NOMO-1 treated with dmso at 0.1 percent for 144 hours (cell line): ENCODE measurements around the gene TCERG1L.
"Not testable (repeated sequence)": the region's sequence is repeated elsewhere in the genome, so short reads cannot be mapped to it uniquely, and the experiment has no call there.

Experiments used
- DNase-seq: peaks from one replicate; lab custom pipeline; 2025; ENCODE audit not compliant: unreplicated experiment; lab: John Stamatoyannopoulos, UW

TCERG1L gene

GRCh38 chr10:131148270-131148669 lies 163.3 kb downstream of the TCERG1L start:
- no peak for DNase-seq

DNA sequence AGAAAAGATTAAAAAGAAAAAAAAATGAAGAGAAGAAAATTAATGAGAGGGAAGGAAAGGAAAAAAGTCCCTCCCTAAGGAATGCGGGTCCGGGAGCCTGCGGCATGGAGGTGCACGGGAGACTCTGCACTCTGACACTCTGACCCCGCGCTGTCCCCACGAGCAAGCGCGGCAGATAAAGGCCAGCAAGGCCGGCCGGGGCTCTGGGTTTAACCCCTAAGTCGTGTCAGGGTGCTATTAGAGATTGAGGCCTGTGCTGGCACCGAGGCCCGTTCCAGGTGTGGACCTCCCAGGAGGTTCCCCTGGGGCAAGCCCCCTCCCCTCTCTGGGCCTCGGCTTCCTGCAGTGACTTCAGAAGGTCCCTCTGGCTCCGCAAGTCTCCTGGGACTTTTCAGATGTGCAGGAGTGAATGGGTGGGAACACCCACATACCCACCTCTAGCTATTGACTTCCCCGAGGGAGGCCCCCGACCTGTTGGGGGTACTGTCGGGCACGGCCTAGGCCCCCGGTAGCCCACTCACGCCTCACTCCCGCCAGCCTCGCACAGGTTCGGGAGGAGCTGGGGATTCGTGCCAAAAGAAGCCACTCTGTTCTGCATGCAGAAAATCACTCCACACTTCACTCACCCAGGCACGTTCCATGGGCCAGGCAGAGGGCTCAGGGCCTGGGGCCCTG lies 164.1 kb downstream of the TCERG1L start:
- no peak for DNase-seq

DNA sequence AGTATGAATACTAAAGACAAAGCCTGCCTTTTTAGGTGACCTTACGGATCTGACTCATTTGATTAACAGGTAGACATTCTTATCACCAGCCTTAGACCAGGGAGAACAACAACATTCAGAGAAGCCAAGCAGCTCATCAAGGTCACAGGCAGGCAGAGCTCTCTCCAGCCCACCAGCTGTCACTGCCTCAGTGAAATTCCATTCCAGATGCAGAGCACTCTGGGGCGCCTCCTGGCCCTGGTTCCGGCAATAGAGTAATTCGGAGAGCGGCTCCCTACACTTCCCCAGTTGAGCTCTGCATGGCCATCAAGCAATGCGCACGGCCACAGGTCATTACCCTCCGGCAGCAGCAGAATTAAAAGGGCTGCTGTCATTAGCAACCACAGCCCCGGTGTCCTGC lies 164.7 kb downstream of the TCERG1L start:
- DNase-seq: no peak

DNA sequence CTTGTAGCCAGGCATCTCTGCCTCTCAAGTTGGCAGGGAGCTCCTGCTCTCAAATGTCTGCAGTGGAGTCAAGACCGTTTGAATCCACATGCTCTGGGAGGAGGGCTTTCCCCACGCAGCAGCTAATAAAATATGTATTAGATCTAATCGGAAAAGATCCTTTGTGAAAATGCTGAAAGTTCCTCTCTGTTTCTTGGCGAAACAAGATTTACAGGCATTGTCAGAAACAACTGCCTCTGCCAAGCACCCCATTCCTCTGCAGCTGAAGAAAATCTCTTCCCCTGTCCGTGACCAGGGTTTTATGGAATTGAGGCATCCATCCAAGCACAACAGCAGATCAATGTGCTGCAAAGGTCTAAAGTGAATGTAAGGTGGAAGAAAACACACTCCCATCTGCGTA lies 165.8 kb downstream of the TCERG1L start:
- DNase-seq: no peak

- DNase-seq: no peak
These were observed 166.7 kb downstream of the TCERG1L start for GRCh38 chr10:131144711-131145375.

DNA sequence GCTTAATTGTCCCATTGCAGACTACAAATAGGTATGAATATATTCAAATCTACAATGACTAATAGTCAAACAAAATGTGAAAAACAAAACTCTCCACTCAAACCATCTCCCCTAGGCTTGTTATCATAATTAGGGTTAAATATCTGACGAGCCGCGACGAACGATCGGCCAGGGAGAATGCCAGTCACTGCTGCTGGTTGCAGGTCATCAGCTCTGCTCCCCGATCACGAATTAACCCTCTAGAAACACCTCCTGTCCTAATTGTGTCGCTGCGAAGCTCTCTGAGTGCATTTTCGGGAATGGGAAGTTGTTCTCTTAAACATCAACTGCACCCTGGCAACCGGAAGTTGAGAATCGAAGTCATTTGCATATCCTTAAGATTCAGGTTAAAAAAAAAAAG lies 167.3 kb downstream of the TCERG1L start:
- no peak for DNase-seq

GRCh38 chr10:131143425-131144165 lies 167.9 kb downstream of the TCERG1L start:
- DNase-seq: no peak

DNA sequence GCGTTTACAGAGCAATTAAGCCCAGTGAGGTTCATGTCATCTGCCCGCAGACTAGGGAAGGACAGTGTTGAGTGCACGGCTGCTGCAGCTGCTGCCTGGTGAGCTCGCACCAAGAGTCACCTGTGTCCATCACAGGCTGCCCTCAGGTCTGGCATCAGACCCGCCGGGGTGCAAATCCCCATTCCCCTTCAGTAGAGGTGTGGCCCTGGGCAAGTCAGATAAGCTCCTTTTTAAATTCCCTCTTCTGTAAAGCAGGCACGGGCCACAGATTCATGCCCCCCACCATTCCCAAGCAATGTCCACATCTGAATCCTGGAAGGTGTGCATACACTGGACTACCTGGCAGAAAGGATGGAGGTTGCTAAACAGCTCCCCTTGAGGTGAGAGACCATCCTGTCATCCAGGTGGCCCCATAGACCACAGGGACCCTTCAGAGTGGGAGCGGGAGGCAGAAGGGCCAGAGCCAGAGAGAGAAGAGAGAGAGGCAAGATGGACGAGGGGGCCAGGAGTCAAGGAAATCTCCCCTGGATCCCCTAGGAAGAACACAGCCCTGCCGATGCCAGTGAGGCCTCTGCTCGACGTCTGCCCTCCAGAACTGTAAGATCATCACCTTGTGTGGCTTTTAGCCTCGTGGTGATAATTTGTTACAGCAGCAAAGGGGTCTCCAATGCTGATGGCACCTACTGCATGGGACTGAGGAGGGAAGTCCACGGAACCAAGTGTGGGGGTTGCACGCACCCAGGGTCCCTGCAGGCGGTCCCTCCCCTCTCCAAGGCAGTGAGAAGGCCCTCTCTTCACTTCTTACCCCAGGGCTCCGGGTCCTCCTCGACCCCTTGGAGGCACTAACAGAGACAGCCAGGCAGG lies 168.8 kb downstream of the TCERG1L start:
- DNase-seq: no peak

- DNase-seq: no peak
These were observed 169.6 kb downstream of the TCERG1L start for GRCh38 chr10:131141645-131142516.

DNA sequence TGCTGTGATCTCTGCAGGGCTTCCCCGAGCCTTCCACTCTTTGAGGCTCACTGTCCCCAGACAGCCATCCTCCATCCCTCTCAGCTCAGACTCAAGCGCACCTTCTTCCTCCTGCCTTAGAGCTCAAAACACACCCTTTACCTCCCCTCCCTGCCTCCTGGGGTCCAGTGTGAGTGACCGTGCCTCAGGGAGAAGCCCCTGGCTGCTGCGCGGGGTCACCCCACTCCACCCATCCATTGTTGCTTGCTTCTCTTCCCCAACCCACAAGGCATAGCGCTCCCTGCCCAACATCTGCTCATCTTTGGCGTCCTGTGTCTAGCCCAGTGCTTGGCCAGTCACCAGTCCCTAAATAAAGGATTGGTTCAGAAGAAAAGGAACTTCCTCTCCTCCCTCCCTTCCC lies 170.3 kb downstream of the TCERG1L start:
- no peak for DNase-seq

- DNase-seq: no peak
These were observed 170.9 kb downstream of the TCERG1L start for GRCh38 chr10:131140606-131141005.

GRCh38 chr10:131137223-131137622 lies 174.3 kb downstream of the TCERG1L start:
- DNase-seq: no peak

DNA sequence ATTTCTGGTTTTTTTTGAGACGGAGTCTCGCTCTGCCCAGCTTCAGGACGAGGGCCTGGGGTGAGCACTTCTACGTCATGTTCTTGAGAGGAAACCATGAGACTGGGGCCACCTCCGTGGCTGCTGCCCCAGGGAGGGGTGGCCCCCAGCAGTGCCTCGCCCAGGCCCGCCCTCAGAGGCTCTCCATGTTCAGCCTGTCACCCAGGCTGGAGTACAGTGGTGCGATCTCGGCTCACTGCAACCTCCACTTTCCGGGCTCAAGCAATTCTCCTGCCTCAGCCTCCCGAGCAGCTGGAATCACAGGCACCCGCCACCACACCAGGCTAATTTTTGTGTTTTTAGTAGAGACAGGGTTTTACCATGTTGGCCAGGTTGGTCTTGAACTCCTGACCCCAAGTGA lies 175.2 kb downstream of the TCERG1L start:
- not testable (repeated sequence) for DNase-seq

DNA sequence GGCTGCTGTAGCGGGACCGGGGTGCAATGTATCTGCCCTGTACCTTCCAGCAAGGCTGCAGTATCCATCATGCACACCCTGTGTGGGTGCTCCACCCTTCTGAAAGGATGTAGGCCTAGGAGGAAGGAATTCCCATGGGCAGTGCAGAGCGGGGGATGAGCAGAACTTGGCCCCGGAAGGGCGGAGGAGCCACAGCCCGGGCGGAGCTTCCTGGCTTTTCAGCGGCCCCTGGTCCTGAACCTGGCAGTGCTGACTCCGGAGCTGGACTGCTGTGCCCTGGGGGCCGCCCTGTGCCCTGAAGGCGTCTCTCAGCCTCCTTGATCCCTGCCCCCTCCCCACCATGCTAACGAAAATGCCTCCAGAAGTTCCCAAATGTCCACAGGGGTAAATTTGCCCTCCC lies 175.8 kb downstream of the TCERG1L start:
- no peak for DNase-seq

- DNase-seq: no peak
These were observed 176.9 kb downstream of the TCERG1L start for GRCh38 chr10:131134651-131135050.

DNA sequence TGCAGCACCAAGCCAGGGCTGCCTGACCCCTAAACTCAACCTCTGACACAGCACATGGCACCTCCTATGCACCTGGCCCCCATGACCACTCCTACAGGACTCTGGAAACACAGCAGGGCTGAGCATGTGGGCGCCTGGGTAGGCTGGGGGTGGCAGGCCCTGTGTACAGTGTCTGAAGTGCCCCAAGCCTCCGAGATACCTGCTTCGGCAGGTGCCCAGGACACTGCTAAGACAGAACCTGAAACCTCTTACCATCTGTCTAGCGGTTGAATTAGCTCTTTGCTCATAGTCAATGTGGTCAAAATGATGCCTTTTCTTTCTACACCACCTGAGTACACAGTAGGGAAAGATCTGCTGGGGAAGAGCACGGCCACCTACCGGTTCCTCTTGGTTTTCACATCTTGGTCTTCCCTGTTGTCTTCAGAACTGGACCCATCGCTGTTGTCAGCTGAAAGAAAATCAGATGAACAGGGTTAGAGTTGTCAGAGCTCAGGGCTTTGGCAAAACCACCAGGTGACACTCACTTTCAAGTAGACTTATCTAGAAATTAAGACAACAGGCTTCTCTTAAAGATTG lies 177.4 kb downstream of the TCERG1L start:
- DNase-seq: no peak

DNA sequence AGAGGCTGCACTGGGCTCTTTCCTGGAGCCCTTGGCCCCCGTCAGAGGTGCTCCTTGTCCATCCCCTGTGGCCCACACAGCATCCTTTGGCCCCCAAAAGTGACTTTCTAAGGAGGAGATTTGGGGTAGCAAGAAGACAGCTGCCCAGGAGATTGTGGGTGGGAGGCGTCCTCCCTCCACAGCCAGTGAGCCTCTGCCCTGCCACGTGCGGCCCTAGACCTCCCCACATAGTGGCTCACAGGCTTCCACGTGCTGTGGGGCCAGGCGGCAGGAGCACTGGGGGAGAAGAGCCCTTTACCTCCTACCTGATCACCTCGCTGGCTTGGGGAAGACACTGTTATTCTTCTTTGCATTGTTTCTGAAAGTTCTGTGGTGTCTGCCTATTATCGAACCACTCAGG lies 178.8 kb downstream of the TCERG1L start:
- DNase-seq: no peak

GRCh38 chr10:131131726-131132591 lies 179.6 kb downstream of the TCERG1L start:
- no peak for DNase-seq

DNA sequence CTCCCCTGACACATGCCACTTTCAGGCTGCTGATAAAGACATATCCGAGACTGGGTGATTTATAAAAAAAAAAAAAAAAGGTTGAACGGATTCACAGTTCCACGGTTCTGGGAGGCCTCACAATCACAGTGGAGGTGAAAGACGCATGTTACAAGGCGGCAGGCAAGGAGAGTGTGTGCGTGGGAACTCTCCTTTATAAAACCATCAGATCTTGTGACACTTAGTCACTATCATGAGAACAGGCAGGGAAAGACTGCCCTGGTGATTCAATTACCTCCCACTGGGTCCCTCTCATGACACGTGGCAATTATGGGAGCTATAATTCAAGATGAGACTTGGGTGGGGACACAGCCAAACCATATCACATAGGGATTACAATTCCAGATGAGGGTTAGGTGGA lies 181.5 kb downstream of the TCERG1L start:
- no peak for DNase-seq
